Hypothalamus (tissue), 51 donors: ENCODE data around the gene NUS1.
"Not testable (repeated sequence)": the region's sequence is repeated elsewhere in the genome, so short reads cannot be mapped to it uniquely, and the experiment has no call there.

ENCODE experiments used
- DNase-seq, 51 donors: peaks; one replicate each; lab custom pipeline; 2025; lab: John Stamatoyannopoulos, UW

NUS1 gene

GRCh38 chr6:117674991-117675657 lies at the start of gene NUS1:
Gene NUS1 (plus strand): TSS chr6:117675469. CDS start chr6:117675671, 202 bp downstream.
- DNase-seq: peak; percentile 77 to 99 (median 95)

GRCh38 chr6:117627533-117627932 lies 47.7 kb upstream of the NUS1 start:
- no peak for DNase-seq

GRCh38 chr6:117629119-117629660 lies 46.1 kb upstream of the NUS1 start:
- DNase-seq: no peak

- DNase-seq: no peak
Observed at GRCh38 chr6:117637770-117638169, 37.5 kb upstream of the NUS1 start.

- DNase-seq: no peak
Observed at GRCh38 chr6:117642976-117643375, 32.3 kb upstream of the NUS1 start.

GRCh38 chr6:117651984-117652383 lies 23.3 kb upstream of the NUS1 start:
- DNase-seq: not testable (repeated sequence)

- no peak for DNase-seq
Observed at GRCh38 chr6:117653949-117654348, 21.3 kb upstream of the NUS1 start.

GRCh38 chr6:117655380-117655779 lies 19.9 kb upstream of the NUS1 start:
- DNase-seq: no peak

GRCh38 chr6:117666881-117667280 lies 8.4 kb upstream of the NUS1 start:
- DNase-seq: no peak

GRCh38 chr6:117668736-117669135 lies 6.5 kb upstream of the NUS1 start:
- DNase-seq: no peak

- no peak for DNase-seq
Observed at GRCh38 chr6:117674503-117674902, 766 bp upstream of the NUS1 start.

GRCh38 chr6:117675658-117676301 lies 511 bp downstream of the NUS1 start:
- peak in 11 of 51 donors; percentile 1 to 11 (median 4) for DNase-seq

GRCh38 chr6:117676577-117677218 lies 1.4 kb downstream of the NUS1 start:
- no peak for DNase-seq

GRCh38 chr6:117677553-117678141 lies 2.4 kb downstream of the NUS1 start:
- no peak for DNase-seq

GRCh38 chr6:117681162-117681741 lies 6.0 kb downstream of the NUS1 start:
- DNase-seq: no peak

- DNase-seq: no peak
Observed at GRCh38 chr6:117684749-117685148, 9.5 kb downstream of the NUS1 start.

- no peak for DNase-seq
Observed at GRCh38 chr6:117685359-117685758, 10.1 kb downstream of the NUS1 start.

- no peak for DNase-seq
Observed at GRCh38 chr6:117687021-117687648, 11.9 kb downstream of the NUS1 start.

- DNase-seq: not testable (repeated sequence)
Observed at GRCh38 chr6:117689584-117689983, 14.3 kb downstream of the NUS1 start.

- DNase-seq: no peak
Observed at GRCh38 chr6:117706504-117706903, 31.2 kb downstream of the NUS1 start.
